NCI-H2196 (cell line): ENCODE data around the gene TANGO6.
"Not testable (repeated sequence)": the region's sequence is repeated elsewhere in the genome, so short reads cannot be mapped to it uniquely, and the experiment has no call there.

Source experiments
- DNase-seq: peaks from one replicate; lab custom pipeline; 2025; ENCODE audit not compliant: unreplicated experiment; lab: John Stamatoyannopoulos, UW

Gene TANGO6

DNA sequence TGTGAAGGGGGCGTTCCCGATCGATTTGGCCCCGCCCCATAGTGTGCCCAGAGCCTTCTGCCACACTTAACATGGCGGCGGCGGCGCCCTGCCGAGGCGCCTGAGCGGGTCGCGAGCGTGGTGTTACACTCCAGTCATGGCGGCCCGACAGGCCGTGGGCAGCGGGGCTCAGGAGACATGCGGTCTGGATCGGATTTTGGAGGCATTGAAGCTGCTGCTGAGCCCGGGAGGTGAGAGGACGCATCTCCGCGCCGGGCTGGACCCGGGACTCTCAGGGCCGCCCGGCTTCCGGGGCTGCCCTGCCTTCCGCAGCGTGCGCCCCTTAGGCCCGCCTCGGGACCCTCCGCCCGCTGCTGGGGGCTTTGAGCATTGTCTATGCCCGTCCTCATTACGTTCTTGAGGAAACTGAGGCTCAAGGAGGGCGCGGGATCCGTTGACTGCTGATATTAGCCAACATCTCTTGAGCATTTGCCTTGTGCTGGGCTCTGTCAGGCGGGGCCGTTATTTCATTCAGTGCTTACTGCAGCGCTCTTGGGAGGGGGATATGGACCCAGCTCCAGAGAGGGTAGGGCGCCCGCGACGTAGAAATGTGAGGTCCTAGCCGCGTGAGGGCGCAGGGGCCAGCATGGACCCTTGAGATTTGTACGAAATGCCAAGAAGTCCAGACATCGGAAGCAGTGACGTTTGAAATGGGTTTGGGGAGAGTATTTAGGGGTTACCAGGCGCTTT lies at the start of gene TANGO6:
TSS of gene TANGO6 (plus strand) at position 50 of the 729 bp plus-strand sequence. CDS start at position 137, 87 bp downstream.
- DNase-seq, result peak; percentile 62

DNA sequence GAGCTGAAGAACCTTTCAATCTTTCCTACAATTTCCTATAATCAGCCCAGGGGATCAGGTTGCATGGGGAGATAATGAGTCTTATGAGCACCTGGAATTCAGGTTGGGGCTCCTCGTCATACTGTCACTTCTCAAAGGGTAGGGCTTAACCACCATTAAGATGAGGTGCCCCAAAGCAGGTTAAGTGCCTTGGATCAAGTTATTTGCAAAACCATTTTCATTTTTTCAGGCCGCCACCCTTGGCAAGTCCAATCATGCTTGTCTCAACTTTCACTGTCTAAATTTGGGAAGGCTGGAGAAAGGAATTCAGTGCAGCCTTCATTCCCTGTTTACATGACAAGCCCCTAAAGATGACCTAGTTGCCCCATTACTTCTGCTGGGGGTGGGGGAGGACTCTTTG lies 44.9 kb upstream of the TANGO6 start:
- no peak for DNase-seq

DNA sequence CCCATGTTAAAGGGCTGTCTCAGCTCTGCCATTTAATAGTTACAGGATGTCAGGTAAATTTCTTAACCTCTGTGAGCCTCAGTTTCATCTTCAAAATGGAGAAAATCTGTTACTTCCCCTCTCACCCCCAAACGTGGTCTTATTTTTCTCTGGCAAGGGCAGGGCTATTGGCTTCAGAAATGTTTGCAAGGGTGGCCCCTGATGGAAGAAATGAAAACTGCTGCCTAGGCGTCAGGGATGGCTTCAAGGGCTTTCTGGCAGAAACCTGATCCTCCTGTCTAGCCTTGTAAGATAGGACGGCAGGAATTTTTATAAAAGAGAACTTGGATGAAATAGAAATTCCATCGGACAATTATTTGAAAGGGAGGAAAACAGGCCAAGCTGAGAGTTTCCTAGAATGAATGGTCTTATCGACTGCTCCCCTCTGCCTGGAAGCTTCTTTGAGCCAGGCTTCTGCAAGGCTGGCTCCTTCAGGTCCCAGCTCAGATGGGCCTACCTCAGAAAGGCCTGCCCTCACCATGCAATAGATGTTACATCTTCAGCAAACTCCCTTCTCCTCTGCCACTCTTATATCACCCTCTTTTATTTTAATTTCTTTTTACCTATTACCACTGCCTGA lies 43.0 kb upstream of the TANGO6 start:
- DNase-seq, result peak; percentile 51

DNA sequence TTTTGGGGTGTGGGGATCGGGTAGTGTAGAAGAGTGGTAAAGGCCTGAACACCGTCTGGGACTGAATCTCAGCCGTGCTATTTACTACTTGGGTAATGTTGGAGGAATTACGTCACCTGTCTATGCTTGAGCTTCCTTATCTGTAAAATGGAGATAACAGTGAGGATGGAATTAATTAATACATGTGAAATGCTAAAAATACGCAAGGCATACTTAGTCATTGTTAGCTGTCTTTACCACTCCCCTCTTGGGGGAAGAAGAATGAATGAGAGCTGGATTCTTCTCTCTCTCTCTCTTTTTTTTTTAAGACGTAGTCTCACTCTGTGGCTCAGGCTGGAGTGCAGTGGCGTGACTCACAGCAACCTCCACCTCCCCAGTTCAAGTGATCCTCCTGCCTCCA lies 41.1 kb upstream of the TANGO6 start:
- no peak for DNase-seq

DNA sequence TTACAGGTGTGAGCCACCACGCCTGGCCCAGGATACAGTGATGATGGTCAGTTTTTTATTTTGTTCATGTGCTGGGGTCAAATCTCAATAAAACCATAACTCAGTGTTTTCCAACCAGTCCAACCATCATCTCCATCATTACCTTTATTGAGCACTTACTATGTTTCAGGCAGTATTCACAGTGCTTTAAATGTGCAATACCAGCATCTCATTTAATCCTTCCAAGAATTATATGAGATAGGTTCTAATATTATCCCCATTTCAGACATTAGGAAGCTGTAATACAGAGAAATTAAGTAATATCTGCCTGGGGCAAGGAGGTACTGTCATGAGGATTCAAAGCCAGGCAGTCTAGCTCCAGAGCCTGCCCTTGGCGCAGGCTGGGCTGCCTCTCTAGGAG lies 36.9 kb upstream of the TANGO6 start:
- no peak for DNase-seq

DNA sequence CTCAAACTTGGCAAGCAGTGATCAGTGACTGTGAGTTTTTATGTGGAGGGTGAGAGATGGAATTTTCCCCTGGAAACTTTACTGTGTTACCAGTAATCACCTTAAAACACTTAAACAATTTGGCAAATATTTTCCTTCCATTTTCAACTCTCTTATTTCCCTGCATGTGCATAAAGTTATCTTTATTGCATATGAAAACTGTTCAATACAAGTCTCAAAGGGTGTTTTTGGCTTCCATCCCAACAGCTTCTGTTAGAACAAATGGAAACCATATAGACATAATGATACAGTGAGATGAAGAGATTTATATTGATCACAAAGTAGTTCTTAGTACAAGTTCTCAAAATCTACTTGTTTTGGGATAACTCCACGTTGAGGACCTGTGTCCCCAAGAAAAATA lies 36.4 kb upstream of the TANGO6 start:
- DNase-seq, result no peak

DNA sequence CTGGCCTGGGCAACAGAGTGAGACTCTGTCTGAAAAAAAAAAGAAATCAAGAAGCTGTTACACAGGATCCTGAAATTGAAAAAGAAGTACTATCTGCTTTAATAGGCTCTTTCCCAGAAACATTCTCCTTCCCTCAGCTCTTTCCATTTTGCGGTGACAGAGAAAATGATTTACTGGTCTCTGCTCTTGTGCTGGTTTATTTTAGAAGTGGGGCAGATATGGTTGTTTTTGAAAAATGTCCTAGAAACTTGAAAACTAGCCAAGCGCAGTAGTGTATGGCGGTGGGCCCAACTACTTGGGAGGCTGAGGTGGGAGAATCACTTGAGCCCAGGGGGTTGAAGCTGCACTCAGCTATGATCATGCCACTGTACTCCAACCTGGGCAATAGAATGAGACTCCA lies 28.8 kb upstream of the TANGO6 start:
- no peak for DNase-seq

DNA sequence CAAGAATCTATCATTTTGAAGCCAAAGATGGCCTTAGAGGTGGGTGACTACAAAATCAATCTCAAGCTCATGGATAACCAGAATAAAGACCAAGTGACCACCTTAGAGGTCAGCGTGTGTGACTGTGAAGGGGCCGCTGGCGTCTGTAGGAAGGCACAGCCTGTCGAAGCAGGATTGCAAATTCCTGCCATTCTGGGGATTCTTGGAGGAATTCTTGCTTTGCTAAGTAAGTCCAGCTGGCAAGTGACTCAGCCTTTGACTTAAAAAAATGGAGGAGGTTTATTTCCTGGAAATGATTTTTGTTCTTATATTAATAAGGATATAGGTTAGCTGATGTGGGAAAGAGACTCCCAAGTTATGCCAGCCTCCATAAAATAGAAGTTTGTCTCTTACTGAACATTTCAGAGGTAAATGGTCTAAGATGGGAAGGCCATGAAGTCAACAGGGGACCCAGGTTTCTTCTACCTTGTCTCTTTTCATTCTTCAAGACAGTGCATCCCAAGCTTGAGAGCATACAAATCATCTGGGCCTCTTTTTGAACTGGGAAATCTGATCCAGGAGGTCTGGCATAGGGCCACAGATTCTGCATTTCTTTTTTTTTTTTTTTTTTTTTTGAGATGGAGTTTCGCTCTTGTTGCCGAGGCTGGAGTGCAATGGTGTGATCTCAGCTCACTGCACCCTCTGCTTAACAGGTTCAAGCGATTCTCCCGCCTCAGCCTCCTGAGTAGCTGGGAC lies 19.8 kb upstream of the TANGO6 start:
- DNase-seq, result no peak

DNA sequence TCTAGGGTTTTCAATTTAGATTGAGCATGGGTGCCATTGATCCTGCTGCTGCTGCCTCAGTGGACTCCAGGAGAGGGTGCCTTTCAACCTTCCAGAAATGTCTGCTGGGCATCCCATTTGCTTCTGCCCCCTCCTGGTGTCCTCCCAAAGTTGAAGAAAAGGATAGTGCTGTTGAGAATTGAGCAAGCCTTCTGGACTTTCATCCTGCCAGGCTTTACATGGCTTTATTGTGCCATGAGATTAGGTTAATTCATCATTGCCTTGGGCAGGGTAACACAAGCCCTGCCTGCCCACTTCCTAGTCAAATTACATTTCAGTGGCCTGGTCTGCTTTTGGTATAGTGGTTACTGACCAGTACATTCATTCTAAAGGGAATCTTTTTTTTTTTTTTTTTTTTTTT lies 17.9 kb upstream of the TANGO6 start:
- no peak for DNase-seq

DNA sequence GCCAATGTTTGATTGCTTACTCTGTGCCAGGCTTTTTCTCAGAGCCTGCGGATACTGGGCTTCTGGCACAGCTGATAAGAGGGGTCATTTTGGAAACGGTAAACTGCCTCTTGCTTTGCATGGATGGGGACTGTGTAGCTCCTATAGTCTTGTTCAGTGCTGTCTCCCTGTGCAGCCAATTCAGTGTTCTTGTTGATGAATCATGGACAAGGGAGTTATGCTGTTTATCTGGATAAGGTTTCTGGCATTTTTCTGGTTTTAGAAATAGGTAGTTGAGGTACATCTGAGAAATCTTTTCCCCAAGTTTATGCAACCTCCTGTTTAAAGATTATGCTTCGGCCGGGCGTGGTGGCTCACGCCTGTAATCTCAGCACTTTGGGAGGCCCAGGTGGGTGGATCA lies 16.7 kb upstream of the TANGO6 start:
- no peak for DNase-seq

DNA sequence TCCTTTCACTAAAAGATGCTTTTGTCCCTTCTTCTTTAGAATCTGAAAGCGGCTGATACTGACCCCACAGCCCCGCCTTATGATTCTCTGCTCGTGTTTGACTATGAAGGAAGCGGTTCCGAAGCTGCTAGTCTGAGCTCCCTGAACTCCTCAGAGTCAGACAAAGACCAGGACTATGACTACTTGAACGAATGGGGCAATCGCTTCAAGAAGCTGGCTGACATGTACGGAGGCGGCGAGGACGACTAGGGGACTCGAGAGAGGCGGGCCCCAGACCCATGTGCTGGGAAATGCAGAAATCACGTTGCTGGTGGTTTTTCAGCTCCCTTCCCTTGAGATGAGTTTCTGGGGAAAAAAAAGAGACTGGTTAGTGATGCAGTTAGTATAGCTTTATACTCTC lies 10.1 kb upstream of the TANGO6 start:
- no peak for DNase-seq

DNA sequence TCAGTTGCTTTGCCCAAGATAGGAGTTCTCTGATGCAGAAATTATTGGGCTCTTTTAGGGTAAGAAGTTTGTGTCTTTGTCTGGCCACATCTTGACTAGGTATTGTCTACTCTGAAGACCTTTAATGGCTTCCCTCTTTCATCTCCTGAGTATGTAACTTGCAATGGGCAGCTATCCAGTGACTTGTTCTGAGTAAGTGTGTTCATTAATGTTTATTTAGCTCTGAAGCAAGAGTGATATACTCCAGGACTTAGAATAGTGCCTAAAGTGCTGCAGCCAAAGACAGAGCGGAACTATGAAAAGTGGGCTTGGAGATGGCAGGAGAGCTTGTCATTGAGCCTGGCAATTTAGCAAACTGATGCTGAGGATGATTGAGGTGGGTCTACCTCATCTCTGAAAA lies 8.8 kb upstream of the TANGO6 start:
- no peak for DNase-seq

DNA sequence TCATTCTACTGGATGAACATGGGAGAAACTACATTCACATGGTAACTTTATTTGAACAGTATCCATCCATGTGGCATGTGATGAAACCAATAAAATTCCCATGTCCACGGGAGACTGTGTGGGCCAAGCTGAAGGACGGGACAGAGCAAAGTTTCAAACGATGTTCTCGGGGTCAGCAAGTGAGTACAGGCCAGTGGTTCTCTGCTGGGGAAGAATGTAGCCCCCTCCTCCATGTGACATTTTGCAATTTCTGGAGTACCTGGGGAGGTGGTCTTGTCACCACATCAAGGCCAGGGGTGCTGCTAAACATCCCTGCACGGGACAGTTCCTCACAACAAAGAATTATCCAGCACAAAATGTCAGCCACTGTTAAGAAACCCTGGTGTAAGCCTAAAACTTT lies 7.4 kb upstream of the TANGO6 start:
- DNase-seq, result no peak

DNA sequence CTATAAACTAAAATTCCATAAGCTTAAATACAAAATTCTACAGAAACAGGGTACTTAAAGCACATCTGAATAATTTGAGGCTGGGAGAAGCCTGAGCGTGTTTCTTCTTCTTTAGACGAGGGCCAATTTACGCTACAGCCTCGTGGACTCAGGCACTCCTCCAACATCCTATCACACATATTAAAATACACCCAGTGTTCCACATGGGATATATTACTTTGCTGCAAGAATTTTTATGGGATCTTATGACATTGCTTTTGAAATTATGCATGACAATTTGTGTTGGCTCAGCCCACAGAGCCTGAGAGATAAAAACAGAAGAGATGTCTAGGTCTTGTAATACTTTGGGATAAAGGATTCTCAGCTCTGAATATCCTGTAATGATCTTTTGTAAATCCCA lies 3.5 kb upstream of the TANGO6 start:
- no peak for DNase-seq

DNA sequence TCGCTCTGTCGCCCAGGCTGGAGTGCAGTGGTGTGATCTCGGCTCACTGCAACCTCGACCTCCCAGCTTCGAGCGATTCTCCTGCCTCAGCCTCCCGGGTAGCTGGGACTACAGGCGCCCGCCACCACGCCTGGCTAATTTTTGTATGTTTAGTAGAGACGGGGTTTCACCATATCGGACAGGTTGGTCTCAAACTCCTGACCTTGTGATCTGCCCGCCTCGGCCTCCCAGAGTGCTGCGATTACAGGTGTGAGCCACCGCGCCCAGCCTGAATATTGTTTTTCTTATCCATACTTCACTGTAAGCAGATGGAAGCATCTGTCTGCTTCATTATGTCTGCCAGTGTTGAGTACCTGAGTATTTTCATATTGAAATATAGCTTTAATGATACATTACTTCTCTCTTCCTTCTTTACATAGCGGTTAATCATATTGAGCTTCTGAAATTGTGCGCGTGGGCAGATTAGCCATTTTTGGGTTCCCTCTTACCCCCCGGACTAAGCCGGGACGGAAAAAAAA lies 308 bp upstream of the TANGO6 start:
- not testable (repeated sequence) for DNase-seq

DNA sequence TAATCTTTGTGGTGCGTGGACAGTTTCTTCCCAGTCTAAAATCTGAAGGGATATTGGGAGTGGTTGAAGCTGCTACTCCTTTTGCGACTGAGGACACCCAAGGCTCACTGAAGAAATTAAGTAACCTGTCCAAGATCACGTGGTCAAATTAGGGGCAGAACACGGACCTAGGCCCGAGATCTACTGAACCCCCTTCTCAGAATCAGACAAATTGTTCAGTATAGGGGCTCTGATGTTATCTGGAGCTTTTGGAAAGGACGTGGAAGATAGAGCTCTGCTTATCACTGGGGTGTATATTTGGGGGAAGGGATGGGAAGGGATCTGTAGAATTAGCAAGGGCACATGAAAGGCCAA lies 857 bp downstream of the TANGO6 start:
- DNase-seq, result no peak

DNA sequence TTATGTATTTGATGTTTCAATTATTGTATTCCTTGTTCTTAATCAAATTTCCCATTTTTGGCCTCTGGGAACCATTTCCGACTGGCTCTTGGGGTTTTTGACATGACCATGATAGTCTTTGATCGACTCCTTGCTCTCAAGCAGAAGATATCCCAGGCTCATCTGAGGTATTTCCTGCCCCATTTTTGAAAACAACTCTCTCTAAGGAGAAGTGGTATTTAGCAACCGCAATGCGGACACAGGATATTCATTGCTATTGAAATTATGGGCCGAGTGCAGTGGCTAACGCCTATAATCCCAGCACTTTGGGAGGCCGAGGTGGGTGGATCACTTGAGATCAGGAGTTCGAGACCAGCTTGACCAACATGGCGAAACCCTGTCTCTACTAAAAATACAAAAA lies 5.5 kb downstream of the TANGO6 start:
- no peak for DNase-seq

DNA sequence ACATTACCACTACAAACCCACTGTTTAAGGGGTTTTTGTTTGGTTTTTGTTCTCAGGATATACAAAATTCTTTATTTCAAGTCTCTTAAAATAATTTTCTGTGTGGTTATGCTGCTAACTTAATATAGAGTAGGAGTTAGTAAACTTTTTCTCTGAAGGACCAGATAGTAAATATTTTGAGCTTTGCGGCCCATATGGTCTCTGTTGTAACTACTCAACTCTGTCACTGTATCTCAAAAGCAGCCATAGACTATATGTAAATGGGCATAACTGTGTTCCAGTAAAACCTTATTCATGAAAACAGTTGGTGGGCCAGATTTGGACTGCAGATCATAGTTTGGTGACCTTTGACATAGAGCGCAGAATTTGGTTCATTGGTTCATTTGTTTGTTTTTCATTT lies 7.2 kb downstream of the TANGO6 start:
- DNase-seq, result no peak

DNA sequence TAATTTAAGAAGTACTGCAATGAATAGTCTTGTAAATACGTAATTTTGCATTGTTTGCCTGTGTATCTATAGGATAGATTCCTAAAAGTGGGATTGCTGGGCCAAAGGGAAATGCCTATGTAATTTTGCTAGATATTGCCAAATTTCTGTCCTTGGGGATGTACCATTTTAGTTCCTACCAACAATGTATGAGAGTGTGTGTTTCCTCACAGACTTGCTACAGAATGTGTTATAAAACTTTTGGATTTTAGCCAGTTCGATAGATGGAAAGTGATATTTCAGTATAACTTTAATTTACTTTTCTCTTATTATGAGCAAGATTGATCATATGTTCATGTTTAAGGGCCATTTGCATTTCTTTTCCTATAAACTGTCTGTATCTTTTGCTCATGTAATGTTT lies 8.3 kb downstream of the TANGO6 start:
- no peak for DNase-seq

DNA sequence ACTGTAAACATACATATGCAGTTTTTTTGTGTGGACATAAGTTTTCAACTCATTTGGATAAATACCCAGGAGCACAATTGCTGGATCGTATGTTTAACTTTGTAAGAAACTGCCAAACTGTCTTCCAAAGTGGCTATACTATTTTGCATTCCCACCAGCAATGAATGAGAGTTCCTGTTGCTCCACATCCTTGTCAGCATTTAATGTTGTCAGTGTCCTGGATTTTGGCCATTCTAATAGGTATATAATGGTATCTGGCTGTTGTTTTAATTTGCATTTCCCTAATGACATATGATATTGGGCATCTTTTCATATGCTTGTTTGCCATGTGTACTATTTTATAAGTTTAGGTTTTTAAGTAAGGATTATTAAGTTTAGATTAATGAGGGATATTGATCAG lies 14.1 kb downstream of the TANGO6 start:
- no peak for DNase-seq

DNA sequence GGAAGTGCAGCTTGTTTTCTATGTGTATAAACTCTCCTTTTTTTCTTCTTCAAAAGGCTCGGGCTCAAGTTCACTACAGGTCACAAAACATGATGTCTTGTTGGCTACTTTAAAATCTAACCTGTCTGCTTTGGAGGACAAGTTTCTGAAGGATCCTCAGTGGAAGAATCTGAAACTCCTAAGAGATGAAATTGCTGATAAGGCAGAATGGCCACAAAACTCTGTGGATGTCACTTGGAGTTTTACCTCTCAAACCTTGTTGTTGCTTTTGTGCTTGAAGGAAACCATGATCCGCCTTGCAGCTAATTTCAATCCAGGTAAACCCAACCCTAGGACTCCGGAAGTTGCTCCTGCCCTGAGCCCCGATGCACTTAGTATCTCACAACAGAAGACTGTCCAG lies 16.5 kb downstream of the TANGO6 start:
- DNase-seq, result no peak
